ENCODE results near the gene VPS50.
"Not testable (repeated sequence)": the region's sequence is repeated elsewhere in the genome, so short reads cannot be mapped to it uniquely, and the experiment has no call there.

VPS50 gene

DNA sequence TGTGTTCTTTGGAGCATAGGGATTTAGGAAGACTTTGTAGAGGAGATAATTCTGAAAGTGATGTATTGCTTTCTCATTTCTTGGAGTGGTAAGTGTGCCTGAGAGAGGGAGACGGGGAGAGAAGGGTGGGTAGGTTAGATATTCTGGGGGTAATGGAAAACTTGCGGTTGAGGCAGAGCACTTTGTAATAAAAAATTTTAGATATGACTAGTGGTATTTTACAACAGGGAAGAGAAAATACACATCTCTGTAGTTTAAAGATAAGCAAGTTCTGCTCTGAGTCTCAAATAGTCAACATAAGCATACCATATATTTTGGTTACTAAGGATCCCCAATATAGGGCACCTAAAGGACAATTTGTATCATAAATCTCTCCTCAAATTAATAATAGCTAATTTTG, 6.6 kb downstream of the VPS50 start:
- DNase-seq = no peak

DNA sequence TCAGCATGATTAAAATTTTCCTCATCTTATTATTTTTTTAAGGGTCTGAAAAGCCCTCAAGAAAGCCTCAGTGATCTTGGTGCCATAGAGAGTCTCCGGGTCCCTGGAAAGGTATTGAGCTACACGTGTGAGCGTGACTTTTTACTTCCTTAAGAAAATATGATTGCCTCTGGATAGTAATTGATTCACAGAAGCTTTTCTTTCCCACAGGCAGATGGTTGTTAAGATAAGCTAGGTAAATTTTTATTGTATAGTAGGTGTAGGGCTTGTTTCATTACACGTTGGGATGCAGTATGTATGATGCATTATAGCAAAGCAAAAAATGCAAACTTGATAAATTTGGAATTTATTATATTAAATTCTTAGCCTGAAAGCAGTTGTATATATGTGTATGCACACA, 7.7 kb downstream of the VPS50 start:
- no peak for DNase-seq

DNA sequence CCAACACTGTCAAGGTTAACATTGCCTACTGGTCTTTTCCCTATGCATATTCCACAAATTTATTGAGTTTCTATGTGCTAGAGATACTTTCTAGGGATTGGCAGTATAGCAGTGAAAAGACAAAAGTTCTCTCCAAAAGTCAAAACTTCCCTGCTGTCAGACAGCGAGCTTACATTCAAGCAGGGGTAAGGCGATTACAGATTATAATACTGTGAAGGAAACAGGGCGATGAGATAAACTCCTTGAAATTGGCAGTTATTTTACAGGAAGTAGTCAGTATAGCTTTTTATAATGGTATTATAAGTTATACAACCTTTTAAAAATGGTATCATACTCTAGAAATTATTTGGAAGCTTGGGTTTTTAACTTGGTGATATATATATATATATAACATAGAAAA, 9.9 kb downstream of the VPS50 start:
- no peak for DNase-seq

DNA sequence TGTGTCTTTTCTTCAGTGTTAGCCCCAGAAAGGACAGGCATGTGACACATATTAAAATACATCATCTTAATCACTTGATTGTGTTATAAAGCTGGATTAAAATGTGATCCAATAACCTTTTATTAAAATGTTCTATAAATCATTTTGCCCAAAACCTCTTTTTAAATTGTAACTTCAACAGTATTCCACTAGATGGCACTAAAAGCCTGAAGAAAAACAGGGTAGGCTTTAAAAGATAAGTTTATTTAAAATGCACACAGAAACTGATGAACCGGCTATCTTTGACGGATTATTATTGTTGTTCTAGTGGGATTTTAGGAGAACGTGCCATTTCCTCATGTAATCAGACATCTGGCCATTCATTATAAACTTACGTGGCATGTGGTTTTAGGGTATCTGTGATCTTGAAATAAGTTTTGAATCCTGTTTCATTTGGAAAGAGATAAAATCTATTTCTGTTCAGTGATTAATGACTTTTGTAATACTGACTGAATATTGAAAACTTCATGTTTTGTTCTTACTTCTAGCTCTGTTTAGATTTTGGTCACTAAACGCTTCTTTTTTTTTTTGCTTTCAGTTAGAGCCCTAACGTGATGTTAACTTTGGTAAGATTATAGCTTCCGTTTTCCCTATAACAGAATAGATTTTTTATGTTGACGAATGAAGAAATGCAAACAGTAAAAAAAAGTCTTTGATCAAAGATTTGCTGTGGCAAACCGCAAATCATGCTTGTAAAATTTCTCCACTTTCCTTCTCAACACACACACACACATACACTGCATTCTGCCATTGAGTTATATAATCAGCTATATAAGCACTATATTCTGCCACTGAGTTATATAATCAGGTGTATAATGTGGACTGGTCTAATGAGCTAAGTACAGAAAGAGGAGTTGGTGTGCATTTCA, 13.6 kb downstream of the VPS50 start:
- DNase-seq = peak; percentile 37

DNA sequence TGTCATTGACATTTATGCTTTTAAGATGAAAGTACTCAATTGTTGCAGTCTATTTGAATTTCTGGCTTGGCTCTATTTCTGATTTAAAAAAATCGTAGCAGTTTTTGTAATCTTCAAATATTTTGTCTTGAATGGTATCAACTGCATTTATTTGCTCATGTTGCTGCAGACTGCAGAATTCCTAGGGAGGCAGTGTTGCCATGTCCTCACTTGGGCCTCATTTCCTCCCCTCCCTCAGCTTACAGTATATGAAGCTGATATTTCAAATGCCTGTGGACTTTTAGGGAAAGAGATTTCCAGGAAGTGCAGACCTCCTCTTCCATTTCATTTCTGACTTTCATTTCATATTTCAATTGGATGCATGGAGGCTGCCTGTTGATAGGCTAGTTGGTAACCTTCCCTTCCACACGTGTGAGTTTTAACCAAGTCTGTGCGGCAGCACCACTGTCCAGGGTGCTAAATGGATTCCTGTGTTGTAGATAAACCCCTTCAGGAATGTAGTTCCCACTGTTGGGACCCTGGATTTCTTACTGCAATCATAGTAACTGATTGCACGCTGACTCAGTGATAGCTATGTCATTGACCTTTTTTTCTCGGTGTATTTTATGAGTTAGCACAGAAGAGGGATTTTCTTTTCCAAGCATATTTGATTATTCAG, 17.5 kb downstream of the VPS50 start:
- no peak for DNase-seq

DNA sequence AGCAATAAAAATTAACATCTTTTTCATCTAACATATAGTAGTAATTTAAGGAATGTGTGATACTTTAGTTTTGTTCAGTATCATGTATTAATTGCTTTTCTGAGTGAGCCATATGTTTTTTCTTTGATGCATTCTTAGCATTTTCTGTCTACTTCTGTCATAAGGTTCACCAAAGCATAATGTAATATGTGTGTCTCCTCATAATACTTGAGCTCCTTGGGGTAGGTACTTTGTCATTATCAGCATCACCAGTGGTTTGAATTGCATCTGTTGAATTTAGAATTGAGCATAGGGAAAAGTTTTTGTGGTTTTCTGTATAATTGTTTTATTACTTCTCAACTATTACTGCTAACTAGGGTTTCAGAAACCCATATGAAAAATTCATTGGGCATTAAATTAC, 26.5 kb downstream of the VPS50 start:
- DNase-seq = no peak

DNA sequence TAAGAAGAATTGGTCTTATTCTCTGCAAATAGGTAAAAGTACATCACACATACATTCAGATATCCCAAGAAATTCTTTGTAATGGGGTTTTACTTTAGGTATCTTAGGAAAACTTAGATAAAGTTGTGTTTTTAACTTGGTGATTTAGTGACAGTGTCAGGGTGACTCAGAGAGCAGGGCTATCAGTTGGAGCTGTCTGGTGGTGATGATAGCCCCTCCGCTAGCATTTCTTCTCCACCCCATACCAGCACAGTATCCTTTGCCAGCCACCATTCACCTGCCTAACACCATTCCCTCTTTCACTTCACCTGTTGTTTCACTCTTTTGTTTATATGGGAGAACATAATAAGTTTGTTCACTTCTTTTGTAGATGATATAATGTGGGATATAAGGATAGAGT, 30.4 kb downstream of the VPS50 start:
- no peak for DNase-seq

DNA sequence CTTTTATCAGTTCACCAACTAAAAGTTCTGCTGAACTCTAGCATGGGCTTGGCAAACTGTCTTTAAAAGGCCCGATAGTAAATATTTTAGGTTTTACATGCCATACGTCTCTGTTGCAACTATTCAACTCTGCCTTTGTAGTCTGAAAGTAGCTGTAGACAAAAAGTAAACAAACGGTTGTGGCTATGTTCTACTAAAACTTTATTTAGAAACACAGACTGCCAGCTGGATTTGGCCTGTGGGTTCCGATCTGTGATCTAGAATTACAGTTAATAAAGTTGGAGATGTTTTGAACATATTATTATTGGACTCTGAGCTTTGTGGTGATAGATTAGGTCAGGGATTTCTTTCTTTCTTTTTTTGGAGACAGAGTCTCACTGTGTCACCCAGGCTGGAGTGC, 33.1 kb downstream of the VPS50 start:
- DNase-seq = no peak

DNA sequence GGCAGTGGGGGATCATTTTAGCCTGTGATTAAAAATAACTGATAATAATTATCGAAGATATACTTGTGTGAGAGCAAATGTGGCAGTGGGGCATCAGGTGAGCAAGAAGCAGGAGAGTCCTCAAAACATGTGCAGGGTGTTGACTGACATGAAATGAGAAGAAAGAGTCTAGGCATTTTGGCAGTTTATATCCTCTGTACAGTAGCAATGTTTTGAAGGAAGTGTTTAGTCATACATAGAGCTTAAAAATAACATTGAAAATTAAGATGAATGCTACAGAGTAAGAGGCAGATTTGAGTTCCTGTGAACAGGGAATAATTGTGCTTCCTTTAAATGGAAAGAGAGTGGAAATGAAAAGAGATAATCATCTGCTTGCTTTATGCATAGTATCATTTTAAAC, 47.4 kb downstream of the VPS50 start:
- DNase-seq = no peak

DNA sequence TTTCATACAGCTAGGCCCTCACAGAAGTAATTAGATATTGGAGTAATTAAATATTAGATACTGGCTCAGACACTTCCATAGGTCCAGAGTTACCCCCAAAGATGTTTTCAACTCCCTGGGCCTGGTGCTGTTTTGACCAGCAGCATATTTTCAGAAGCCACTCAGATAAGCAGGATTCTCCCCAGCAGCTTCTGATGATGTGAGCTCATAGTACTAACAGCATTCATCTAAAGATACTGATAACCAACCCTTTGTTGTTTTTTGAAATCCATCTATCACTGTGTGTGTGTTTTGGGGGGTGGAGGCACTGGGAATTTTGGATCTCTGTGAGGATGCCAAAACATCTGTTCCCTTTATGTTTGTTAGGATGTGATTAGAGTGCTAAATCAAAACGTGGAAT, 52.7 kb downstream of the VPS50 start:
- no peak for DNase-seq

DNA sequence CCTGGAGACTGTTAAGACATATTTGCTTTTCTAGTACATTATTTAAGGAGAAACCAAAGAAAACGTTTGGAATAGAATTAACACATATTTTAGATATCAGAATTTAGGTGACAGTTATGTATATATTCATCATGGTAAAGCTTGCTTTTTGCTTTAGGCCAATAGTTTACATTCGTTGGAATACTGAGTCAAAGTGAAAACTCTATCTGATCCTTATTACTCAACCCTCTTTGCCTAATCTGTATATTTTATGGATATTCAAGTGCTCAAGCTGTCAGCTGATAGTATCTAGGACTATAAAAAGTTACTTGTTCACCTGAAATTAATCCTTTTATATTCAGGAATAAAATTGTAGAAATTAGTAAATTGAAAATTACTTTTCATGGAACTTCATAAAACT, 61.1 kb downstream of the VPS50 start:
- no peak for DNase-seq

DNA sequence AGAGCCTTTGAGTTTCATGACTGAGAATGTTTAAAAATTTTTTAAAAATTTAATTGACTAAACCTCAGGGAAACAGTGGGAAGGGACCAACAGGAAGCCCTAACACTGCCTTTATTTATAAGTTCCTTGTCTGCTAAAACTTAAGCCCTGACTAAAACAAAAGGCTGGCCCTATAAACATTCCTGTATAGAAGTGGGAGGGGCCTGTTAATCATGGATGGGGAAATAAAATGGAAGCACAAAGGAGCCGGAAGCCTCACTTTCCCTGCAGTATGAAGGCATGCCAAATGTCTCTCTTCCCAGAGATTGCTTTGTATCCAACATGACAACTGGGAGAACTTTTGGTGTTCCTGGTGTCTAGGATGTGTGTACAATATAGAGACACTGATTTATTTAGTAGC, 66.0 kb downstream of the VPS50 start:
- no peak for DNase-seq

DNA sequence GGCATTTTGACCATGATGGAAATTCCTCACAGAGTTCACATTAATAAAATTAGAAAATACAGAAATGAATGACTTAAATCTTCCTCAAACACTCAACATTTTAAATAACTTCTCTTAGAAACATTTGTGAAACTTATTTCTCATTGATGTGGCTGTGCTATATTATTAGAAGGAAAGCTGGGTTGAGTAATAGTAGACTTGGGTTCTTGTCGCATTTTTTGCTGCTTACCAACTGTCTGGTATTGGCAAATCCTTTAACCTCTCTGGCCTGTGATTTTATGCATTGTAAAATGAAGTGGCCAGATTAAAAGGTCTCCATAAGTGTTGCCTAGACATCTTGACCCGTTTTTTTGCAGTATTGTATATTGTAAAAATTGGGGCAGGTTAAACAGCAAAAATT, 66.5 kb downstream of the VPS50 start:
- DNase-seq = no peak

DNA sequence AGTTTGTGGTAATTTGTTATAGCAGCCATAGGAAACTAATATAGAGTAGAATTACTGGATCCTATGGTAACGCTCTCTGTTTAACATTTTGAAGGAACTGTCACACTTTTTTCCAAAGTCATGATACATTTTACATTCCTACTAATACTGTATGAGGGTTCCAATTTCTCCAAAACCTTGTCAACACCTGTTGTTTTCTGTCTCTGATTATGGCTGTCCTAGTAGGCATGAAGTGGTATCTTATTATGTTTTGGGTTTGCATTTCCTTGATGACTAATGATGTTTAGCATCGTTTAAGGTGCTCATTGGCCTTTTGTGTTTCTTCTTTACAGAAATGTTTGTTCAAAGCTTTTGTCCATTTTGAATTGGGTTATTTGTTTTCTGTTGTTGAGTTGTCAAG, 69.6 kb downstream of the VPS50 start:
- no peak for DNase-seq

DNA sequence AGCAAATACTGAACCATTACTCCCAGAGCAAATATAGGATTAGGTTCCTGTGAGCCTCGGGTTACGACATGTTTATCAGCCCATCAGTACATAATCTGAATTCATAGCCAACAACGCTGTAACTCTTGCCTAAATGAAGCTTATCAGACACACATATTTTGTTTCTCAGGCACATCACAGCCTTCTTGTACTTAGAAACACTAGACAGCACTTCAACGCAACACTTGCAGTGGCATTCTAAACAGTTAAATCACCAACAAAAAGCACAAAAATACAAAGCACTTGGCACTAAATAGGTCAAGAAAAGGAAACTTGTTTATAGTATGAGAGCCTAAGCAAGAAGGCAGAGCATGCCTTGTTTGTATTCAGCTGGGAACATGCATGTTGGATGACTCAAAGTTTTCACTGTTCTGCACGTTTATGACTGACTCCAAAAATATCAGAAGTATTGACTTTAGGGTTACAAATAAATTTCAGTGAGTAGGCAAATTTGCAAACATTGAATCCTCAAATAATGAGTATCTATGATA, 75.0 kb downstream of the VPS50 start:
- no peak for DNase-seq

DNA sequence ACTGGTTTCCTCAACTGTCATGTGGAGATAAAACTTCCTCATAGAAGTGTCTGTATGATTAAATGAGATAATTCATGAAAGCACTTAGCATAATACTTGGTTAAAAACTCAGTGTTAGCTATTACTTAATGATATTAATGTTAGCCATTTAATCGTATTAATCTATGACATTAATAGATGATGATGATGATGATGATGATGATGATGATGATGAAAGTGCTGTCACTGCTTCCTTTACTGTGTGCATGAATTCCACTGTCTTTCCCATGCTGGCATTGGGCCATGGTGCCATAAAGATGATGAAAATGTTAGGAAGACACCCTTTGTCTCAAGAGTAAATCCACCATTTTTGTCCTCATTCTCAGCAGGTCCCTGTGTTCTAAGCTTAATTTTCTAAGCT, 75.8 kb downstream of the VPS50 start:
- DNase-seq = no peak

DNA sequence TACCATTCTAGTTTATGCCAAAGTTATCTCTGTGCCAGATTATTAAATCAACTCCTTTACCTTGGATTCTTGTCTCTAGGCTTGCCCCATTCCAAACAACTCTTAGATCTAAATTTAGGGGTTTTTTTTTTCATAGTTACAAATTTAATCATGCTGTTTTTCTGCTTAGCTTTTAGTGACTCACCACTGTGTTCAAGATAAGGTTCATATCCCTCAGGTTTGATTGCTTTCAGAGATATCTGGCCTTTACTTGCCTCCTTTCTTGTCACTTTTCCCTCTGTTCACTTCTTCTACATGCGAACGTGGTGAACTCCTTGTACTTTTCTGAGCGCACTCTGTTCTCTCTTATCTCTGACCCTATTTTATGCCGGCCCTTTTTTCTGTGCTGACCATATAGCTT, 78.2 kb downstream of the VPS50 start:
- no peak for DNase-seq

DNA sequence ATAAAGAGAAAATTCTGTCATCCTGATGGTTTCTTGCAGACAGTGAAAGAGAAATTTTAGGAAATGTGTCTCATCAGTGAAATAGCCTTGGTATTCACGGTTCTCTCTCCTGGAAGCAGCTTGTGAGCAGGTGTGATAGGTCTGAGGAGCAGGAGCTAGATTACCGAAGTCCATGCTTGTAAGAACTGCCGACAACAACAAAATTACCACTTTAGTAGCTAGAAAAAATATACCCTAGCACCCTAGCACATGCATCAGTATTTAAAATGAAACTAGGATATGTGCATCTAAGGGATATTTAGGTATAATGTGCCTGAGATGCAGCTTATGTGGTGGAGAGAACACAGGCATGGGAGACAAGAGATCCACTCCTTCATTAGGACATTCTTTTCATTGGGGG, 82.3 kb downstream of the VPS50 start:
- no peak for DNase-seq

DNA sequence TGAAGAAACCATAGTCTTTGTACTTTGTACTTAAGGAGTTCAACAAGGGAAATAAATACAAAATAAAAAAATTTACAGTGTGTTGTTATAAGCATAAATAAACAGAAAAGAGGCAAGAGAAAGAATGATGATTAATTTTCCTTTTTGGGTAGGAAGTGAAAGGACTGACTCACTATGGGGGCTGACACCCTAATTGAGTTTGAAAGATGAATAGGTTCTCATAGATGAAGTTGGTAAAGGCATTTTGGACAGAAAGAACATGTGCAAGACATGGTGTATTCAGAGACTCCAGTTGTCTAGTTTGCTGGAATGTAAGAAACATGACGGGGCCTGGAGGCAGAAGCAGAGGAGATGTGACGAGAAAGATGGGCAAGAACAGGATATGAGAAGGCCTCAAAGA, 83.7 kb downstream of the VPS50 start:
- DNase-seq = no peak

DNA sequence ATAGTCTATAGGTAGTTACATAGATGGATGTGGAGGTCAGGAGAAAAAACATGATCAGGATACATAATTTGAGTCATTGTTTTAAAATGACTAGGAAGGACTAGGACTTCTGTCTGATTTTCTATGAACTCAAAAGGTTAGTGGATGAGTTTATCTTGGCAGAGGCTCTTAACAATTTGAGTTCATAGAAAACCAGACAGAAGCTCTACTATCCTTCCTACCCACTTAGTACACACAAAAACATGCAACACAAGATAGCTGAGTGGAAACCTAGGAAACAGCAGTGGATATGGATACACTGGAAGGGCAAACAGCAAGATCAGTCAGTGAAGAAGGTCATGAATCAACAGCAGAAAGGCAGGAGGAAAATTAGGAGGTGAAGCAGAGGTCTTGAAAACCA, 84.6 kb downstream of the VPS50 start:
- DNase-seq = no peak

DNA sequence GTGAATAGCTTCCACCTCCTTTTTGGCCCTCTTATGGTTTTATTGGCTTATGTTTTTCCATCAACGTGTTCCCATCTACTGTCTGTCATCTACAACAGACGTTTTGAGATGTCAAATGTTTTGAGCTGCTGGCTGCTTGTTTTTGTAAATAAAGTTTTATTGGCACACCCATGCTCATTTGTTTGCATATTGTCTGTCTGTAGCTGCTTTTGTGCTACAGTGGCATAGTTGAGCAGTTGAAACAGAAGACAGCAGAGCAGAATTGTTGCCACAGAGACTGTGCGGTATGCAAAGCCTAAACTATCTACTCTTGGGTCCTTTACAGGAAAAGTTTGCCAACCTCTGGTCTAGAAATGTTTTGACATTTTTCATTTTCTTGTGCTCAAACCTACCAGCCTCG, 88.7 kb downstream of the VPS50 start:
- no peak for DNase-seq

DNA sequence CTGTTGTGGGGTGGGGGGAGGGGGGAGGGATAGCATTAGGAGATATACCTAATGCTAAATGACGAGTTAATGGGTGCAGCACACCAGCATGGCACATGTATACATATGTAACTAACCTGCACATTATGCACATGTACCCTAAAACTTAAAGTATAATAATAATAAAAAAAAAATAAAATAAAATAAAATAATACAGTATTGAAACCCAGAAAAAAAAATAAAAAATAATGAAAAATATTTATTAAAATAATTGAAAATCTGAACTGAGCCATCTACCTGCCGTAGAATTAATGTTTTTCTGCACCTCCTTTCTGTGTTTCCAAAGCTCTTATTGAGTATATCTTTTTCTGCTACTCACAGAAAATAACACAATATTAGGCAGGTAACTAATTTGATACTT, 94.1 kb downstream of the VPS50 start:
- DNase-seq = not testable (repeated sequence)

DNA sequence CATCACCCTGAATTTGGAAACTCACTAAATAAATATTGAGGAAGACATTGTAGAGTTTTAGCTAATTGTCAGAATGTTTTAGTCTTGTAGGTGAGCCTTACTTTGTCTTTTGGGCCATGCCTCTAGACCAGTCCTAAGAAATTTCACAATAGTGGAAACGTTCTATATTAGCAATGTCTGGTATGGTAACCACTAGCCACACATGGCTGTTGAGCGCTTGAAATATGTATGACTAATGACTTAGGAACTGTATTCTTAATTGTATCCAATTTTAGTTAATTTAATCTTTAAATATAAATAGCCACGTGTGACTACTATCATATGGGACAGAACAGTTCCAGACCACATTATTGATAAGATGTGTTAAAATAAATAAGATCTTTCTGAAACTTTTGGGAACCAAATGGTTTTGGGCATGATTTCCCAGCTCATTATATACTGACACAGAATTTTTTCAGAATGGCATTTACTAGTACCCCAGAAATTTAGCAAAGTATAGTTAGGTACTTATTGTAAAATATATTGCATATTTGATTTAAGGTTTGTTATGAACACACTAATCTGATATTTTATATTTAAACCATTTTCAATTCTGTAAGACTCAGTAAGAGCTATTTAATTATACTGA, 95.0 kb downstream of the VPS50 start:
- no peak for DNase-seq

DNA sequence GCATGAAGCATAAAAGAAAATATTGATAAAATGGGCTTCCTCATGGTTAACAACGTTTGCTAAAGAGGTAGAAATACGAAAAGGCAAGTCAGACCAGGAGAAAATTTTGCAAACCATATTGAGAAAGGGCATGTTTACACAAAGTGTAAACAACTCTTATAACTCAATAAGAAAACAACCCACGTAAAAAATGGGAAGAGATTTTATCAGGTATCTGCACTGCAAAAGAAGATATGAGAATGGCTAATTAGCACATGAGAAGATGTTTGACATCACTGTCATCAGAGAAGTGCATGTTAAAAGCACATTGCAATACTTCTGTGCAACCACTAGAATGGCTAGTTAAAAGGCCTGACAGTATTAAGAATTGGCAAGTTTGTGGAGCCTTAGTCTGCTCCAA, 99.5 kb downstream of the VPS50 start:
- DNase-seq = no peak
